HG03460 (cell line): Measurements from ENCODE around the gene TCP11L1.
"Not testable (repeated sequence)": the region's sequence is repeated elsewhere in the genome, so short reads cannot be mapped to it uniquely, and the experiment has no call there.

ENCODE experiments used
- ATAC-seq: cut with Tn5 transposase; IDR thresholded peaks from one replicate; pipeline ENCODE4 v1.9.1; 2021; ENCODE audit not compliant: unreplicated experiment

Gene TCP11L1

DNA sequence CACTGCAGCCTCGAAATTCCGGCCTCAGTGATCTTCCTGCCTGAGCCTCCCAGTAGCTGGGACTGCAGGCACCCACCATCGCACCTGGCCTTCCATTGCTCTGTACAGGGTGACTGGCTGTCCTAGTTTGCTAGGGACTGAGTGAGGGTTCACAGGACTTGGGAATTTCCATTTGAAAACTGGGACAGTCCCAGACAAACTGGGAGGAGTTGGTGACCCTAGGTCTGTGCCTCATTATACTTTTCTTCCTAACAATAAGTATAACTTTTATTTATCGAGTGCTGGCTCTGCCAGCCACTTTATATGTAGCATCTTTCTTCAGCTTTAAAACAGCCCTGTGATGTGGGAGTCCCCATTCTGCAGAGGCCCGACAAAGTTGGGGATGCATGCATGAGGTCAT, 25.5 kb downstream of the TCP11L1 start:
- ATAC-seq: no peak

DNA sequence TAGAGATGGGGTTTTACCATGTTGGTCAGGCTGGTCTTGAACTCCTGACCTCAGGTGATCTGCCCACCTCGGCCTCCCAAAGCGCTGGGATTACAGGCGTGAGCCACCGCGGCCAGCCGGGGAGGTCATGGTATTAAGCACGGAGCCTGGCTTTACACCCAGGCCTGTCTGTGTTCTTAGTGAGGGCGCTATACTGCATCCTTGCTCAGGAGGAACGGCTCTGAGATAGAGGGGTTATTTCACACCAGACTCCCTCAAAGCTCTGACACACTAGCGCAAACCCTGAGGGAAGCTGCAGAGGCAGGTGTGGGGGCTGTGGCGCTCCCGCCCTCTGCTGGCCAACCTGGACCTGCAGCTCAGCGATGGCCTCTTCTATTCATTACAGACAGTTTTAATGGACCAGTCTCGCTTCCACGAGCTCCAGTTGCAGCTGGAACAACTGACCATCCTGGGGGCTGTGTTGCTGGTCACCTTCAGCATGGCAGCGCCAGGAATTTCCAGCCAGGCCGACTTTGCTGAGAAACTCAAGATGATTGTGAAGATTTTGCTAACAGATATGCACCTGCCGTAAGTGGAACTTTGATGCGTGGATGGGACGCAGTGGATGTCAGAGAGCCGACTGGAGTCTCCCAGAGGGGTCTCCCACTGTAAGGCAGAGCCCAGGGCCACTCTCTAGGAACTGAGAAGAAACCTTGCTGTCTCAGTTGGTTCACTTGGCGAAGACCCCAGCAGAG, 26.2 kb downstream of the TCP11L1 start:
- no peak for ATAC-seq

DNA sequence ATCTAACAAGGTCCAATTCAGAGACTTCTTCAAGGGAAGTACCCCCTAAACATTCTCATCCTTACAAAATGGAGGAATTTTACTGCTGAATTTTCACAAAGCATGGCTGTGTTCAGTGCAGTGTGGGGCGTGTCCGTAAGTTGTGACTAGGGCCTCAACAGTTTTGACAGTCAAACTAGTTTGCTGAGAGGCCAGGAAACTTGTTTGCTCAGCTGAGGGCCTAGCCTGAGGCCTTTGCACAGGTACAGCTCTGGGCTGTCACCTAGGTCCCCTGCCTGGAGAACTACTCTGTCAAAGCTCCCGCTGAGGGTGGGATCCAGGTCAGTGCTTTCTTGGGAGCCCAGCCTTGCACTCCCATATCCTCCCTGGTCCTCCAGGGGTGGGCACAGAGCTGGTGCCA, 27.9 kb downstream of the TCP11L1 start:
- ATAC-seq: no peak

DNA sequence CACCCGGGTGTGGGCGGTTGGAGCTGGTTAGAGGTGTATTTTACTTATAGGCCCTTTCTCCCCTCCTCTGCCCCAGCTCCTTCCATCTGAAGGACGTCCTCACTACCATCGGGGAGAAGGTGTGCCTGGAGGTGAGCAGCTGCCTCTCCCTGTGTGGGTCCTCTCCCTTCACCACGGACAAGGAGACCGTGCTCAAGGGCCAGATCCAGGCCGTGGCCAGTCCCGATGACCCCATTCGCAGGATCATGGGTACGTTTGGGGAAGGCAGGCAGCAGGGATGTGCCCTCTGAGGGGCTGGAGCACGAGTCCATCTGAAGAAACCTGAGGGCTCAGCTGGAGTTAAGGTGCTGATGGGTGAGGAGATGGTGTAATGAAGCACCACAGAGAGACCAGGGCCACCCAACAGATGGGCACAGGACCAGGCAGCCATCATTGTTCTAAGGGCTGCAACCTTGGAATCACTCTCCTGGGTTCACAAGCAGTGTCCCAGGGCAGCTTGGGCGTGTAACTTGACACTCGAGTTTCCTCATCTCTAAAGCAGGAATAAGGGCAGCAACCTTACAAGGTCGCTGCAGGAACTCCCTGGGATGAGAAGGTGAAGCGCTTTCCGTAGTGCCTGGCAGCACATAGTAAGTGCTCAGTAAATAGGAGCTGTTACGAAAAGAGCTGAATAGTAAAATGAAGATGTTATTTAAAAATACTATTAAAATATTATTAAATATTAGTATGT, 29.4 kb downstream of the TCP11L1 start:
- ATAC-seq: no peak

DNA sequence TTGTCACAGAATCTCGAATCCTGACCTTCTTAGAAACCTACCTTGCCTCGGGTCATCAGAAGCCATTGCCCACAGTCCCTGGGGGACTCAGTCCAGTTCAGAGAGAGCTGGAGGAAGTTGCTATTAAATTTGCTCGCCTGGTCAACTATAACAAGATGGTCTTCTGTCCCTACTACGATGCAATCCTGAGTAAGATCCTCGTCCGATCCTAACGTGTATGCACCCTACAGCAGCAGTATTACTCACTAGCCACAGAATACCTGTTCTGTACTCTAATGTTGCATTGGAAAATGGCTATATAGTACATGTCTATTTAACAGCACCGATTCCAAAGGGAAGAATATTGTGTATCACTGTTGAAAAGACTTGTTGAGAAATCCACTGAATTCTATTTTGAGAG, 33.1 kb downstream of the TCP11L1 start:
- no peak for ATAC-seq

DNA sequence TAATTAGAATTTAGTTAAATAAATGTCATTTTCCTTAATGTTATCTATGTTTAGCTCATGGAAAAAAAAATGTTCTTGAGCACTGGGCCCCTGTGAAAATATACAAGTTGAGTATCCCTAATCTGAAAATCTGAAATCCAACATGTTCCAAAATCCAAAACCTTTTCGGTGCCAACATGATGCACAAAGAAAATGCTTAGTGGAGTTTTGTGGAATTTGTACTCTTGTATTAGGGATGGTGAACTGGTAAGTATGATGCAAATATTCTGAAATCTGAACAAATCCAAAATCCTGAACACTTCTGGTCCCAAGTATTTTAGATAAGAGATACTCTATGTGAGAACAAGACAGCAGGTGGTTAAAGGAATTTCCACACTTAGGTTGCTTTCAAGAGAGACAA, 44.5 kb downstream of the TCP11L1 start:
- ATAC-seq: no peak

DNA sequence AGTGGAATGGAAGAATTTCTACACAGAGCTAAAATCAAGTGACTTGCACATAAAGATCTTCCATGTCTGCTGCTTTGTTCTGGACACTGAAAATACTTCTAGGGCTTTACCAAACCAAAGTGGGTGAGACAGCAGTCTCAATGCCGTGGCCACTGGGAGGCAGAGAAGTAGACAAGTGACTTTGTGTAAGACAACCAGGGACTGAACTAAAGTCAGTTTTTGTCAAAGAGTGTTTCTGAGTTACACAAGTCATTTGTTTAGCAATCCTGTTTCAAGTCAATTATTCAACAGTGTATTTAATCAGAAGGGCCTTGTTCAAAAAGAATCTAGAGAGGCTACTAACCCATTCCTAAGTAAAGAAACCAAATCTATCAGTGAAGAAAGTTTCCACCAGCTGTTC, 46.6 kb downstream of the TCP11L1 start:
- no peak for ATAC-seq

DNA sequence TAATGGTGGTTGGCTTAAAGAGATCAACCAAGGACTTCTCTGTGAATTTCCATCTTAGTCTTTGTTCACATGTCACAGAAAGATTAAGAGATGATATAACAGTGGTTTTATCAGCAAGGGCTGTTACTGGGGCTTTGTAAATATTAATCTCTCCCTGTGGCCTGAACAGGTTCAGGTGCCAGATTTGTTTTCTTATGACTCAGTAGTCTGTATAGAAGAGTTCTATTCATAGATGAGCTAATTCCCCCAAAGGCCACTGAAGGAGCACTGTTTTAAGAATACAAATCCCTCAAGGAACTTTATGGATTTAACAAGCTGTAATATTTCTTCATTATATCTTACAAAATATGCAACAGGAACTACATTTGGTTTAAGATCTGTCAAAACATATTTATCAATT, 50.4 kb downstream of the TCP11L1 start:
- no peak for ATAC-seq

DNA sequence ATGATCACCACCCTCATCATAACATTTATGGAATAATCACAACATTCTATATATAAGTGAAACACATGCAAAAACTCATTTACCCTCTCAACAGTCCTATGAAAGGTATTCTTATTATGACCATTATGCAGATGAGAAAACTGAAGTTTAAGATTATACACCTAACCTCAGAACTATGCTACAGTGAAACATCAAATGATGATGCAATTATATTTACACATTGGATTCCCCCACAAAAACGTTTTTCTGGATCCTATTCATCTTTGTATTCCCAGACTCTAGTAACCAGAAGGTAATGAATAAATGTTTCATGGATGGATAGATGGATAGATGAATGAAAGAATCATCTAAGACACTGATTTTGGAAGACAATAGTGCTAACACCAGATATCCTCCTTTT, 54.8 kb downstream of the TCP11L1 start:
- no peak for ATAC-seq

DNA sequence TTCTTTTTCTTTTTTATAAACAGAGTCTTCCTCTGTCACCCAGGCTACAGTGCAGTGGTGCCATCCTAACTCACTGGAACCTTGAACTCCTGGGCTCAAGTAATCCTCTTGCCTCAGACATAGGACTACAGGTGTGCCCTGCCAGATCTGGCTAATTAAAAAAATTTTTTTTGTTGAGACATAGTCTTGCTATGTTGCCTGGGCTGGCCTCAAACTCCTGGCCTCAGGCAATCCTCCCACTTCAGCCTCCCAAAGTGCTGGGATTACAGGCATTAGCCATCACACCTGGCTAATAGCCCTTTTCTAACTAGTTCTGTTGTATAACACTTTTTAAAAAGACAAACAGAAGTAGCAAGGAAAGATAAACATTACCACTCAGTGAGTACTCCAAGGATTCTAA, 64.5 kb downstream of the TCP11L1 start:
- no peak for ATAC-seq

DNA sequence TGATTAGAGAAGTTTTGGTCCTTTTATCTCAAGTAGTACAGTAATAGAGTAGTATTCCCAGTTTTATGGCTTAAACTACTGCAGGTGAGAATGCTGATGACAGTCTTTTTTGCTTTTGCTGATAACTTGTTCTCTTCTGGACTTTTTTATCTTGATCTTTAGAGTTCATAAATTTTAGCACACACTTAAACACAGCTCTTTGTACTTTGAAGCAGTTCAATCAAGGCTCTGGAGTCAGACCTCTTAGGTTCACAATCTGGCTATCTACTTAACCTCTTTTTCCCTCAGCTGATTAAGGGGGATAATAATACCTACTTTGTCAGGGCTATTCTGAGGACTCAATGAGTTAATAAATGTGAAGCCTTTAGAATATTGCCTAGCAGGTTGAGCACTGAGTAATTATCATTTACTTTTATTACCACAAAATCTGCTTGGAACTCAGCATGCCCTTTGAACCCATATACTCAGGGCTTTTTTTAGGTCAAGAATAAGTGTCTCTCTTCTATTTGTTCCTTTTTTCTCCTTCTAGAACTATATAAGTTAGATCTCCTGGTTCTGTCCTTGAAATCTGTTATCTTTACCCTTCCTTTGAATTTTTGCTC, 70.0 kb downstream of the TCP11L1 start:
- ATAC-seq: no peak

DNA sequence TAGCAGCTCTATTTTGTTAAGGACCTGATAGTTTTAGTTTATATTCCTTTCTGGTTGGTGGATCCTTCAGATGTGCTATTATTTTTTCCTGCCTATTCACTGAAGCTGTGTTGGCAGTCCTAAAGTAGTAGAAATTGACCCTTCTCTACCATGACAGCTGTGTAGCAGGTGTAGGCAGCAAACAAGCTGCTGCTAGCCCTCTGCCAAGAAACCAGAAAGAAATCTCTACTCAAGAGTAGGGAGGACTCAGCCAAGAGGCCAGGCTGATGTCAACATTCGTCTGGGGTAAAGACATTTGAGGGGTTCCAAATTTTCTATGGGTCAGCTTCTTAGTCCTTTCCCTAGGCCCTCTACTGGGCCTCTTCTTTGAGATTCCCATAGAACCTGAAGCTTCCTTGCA, 70.7 kb downstream of the TCP11L1 start:
- no peak for ATAC-seq

DNA sequence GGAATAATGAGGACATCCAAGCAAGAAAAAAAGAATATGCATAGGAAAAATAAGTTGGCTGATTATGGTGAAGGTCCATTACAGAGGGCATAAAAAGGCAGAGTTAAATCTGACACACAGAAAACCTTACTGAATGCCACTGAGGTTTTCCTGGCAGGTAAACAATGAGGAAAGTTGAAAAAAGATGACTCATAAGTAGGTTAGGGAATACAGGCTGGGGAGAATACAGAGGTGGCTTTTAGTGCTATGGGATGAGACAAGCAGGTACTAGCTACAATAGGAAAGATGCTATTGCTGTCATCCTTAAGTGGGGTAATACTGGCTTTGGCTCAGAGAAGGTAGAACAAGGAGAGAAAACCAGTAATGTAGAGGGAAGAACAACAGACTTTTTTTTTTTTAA, 77.2 kb downstream of the TCP11L1 start:
- ATAC-seq: no peak

DNA sequence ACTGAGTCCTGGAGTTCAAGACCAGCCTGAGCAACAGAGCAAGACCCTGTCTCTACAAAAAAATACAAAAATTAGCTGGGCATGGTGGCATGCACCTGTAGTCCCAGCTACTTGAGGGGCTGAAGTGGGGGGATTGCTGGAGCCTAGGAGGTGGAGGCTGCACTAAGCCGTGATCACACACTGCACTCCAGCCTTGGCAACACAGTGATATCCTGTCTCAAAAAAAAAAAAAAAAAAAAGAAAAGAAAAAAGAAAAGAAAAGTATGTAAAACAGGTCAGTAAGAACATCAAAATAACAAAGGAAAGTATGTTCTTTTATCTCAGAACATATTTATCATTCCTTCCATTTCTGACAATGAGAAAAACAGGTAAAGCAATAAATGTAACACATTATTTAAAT, 83.3 kb downstream of the TCP11L1 start:
- not testable (repeated sequence) for ATAC-seq
